ENCODE results near the gene IDI2.

DNA sequence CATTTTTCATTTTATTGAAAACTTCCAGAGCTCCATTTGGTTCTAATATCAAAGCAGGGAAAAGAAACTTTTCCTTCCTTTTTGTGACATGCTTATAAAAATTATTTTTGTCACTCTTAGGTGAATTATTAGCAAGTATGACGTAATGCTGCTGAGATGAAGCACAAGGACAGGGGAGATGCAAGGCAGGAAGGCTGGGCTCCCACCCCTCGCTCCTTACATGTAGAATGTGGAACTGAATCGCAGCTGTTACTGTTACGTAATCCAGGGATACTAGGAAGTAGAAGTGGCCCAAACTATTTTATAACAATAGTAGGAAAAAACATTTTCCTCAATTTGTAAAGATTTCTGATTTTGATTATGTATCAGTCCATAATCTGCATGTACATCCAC is 54.5 kb downstream of the IDI2 start:
- TF ChIP-seq, protein P1, sequence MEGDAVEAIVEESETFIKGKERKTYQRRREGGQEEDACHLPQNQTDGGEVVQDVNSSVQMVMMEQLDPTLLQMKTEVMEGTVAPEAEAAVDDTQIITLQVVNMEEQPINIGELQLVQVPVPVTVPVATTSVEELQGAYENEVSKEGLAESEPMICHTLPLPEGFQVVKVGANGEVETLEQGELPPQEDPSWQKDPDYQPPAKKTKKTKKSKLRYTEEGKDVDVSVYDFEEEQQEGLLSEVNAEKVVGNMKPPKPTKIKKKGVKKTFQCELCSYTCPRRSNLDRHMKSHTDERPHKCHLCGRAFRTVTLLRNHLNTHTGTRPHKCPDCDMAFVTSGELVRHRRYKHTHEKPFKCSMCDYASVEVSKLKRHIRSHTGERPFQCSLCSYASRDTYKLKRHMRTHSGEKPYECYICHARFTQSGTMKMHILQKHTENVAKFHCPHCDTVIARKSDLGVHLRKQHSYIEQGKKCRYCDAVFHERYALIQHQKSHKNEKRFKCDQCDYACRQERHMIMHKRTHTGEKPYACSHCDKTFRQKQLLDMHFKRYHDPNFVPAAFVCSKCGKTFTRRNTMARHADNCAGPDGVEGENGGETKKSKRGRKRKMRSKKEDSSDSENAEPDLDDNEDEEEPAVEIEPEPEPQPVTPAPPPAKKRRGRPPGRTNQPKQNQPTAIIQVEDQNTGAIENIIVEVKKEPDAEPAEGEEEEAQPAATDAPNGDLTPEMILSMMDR (IDR thresholded peaks at IDR 0.05) = no peak
- TF ChIP-seq POLR2A (IDR thresholded peaks at IDR 0.05) = no peak
